Loucy (cell line): Measurements from ENCODE around the gene UNC5B.

Experiments
- H2AFZ ChIP-seq: fragments of 200-600 bp; sonication (generic); 2 replicates; pipeline ENCODE4 v1.6.0; 2016; ENCODE audit warnings: antibody characterized with exemption, mild to moderate bottlenecking, low read length, moderate library complexity
- H3F3A ChIP-seq: fragments of 200-600 bp; 2 replicates; pipeline ENCODE4 v1.6.0; 2016; ENCODE audit warnings: antibody characterized with exemption, low read depth, mild to moderate bottlenecking
- H3K27me3 ChIP-seq: fragments of 200-600 bp; sonication (generic); 2 replicates; pipeline ENCODE4 v1.6.1; 2014; ENCODE audit warnings: low read length, mild to moderate bottlenecking; ENCODE audit not compliant: insufficient read depth, poor library complexity, severe bottlenecking
- H3K36me3 ChIP-seq: fragments of 200-600 bp; sonication (generic); 2 replicates; pipeline ENCODE4 v1.6.1; 2016; ENCODE audit warnings: low read length; ENCODE audit not compliant: insufficient read depth
- H3K4me1 ChIP-seq: fragments of 200-600 bp; sonication (generic); 2 replicates; pipeline ENCODE4 v1.5.1; 2014; ENCODE audit warnings: low read length, mild to moderate bottlenecking; ENCODE audit not compliant: insufficient read depth, poor library complexity, severe bottlenecking
- H3K4me2 ChIP-seq: fragments of 200-600 bp; sonication (generic); 2 replicates; pipeline ENCODE4 v1.6.0; 2014; ENCODE audit warnings: antibody characterized with exemption, low read length, low read depth, mild to moderate bottlenecking; ENCODE audit not compliant: poor library complexity, severe bottlenecking
- H3K4me3 ChIP-seq: fragments of 200-600 bp; sonication (generic); 2 replicates; pipeline ENCODE4 v1.5.1; 2014; ENCODE audit warnings: low read length, mild to moderate bottlenecking, mixed read lengths; ENCODE audit not compliant: poor library complexity, severe bottlenecking
- H3K79me2 ChIP-seq: fragments of 200-600 bp; sonication (generic); 2 replicates; pipeline ENCODE4 v1.6.1; 2014; ENCODE audit warnings: low read length; ENCODE audit not compliant: insufficient read depth
- H3K9ac ChIP-seq: fragments of 200-600 bp; sonication (generic); 2 replicates; pipeline ENCODE4 v1.6.0; 2014; ENCODE audit warnings: mild to moderate bottlenecking, low read depth, low read length, moderate library complexity; ENCODE audit not compliant: poor library complexity, severe bottlenecking
- H3K9me2 ChIP-seq: fragments of 200-600 bp; sonication (generic); replicated peaks from 2 replicates; pipeline ENCODE4 v1.6.1; 2016; ENCODE audit warnings: low read depth, low read length, mixed read lengths
- H3K9me3 ChIP-seq: fragments of 200-600 bp; sonication (generic); 2 replicates; pipeline ENCODE4 v1.6.1; 2014; ENCODE audit warnings: mild to moderate bottlenecking, antibody characterized with exemption, low read length, low read depth; ENCODE audit not compliant: insufficient read depth
- H4K20me1 ChIP-seq: fragments of 200-600 bp; sonication (generic); 2 replicates; pipeline ENCODE4 v1.6.0; 2014; ENCODE audit warnings: antibody characterized with exemption, low read length, mild to moderate bottlenecking; ENCODE audit not compliant: insufficient read depth, poor library complexity, severe bottlenecking
- EZH2phosphoT487 ChIP-seq: fragments of 200-600 bp; IDR thresholded peaks from 2 replicates; pipeline ENCODE4 v1.6.1; 2018; ENCODE audit warnings: antibody characterized with exemption, mild to moderate bottlenecking, moderate library complexity, borderline replicate concordance
- TF ChIP-seq, protein P1 (sequence below): fragments of 200-600 bp; sonication (generic); conservative IDR thresholded peaks from 2 replicates; pipeline ENCODE4 v1.5.1; 2014; ENCODE audit warnings: mild to moderate bottlenecking, antibody characterized with exemption, low read length

UNC5B gene

DNA sequence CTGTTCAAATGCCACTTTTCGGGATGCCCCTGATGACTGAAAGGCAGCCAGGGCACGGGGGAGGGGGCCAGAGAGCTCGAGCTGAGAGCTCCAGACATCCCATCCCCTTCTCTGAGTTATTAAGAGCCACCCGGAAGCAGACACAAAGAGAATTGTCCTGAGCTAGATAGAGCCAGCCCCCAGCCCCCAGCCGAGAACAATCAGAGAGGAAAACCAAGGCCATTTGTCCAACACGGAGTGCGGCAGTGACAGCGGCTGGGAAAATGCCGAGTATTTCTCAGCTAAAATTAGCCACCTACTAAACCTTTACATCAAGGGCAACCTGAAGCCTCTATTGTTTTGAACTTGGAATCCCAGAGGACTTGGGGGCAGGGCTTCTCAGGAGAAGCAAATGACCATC lies 51.0 kb downstream of the UNC5B start:
- H3K9me2 ChIP-seq, result no peaks in the 10 kb centered on the region
- H3K4me2 ChIP-seq, result no peak overlapping the region
- no peak overlapping the region for H3K4me3 ChIP-seq
- H3K27me3 ChIP-seq, result no peaks in the 10 kb centered on the region
- H3K36me3 ChIP-seq, result no peaks in the 10 kb centered on the region
- no peaks in the 10 kb centered on the region for H3K4me1 ChIP-seq
- no peak overlapping the region for H2AFZ ChIP-seq
- TF ChIP-seq, protein P1, sequence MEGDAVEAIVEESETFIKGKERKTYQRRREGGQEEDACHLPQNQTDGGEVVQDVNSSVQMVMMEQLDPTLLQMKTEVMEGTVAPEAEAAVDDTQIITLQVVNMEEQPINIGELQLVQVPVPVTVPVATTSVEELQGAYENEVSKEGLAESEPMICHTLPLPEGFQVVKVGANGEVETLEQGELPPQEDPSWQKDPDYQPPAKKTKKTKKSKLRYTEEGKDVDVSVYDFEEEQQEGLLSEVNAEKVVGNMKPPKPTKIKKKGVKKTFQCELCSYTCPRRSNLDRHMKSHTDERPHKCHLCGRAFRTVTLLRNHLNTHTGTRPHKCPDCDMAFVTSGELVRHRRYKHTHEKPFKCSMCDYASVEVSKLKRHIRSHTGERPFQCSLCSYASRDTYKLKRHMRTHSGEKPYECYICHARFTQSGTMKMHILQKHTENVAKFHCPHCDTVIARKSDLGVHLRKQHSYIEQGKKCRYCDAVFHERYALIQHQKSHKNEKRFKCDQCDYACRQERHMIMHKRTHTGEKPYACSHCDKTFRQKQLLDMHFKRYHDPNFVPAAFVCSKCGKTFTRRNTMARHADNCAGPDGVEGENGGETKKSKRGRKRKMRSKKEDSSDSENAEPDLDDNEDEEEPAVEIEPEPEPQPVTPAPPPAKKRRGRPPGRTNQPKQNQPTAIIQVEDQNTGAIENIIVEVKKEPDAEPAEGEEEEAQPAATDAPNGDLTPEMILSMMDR, result no peak
- no peak for TF ChIP-seq EZH2phosphoT487
- no peaks in the 10 kb centered on the region for H3F3A ChIP-seq
- H3K9ac ChIP-seq, result no peak overlapping the region
- H4K20me1 ChIP-seq, result no peaks in the 10 kb centered on the region
- H3K9me3 ChIP-seq, result no peaks in the 10 kb centered on the region
- no peaks in the 10 kb centered on the region for H3K79me2 ChIP-seq

GRCh38 chr10:71264345-71265200 lies 52.2 kb downstream of the UNC5B start:
- H3K4me2 ChIP-seq, result no peak overlapping the region
- H3K9me2 ChIP-seq, result no peaks in the 10 kb centered on the region
- TF ChIP-seq EZH2phosphoT487, result no peak
- no peak overlapping the region for H3K9ac ChIP-seq
- no peaks in the 10 kb centered on the region for H3K4me1 ChIP-seq
- H3F3A ChIP-seq, result no peaks in the 10 kb centered on the region
- no peaks in the 10 kb centered on the region for H3K36me3 ChIP-seq
- H3K79me2 ChIP-seq, result no peaks in the 10 kb centered on the region
- H3K9me3 ChIP-seq, result no peaks in the 10 kb centered on the region
- H4K20me1 ChIP-seq, result no peaks in the 10 kb centered on the region
- H3K27me3 ChIP-seq, result no peaks in the 10 kb centered on the region
- no peak overlapping the region for H2AFZ ChIP-seq
- H3K4me3 ChIP-seq, result no peak overlapping the region

DNA sequence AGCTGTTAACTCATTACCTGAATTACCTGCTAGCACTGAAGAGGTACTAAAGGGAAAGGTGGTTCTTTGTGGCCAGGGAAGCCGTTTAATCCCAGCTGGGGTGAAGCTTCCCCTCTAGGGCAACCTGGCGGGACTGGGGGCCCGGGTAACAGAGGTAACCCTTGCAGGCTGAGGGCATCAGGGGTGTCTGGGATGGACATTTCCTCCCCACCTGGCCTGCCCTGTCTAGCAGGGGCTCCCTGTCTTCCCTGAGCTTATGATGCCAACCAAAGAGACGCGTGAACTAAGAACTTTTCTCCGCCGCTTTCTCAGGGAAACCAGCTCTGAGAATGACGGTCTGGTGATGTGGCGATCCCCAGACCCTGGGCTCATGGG lies 52.8 kb downstream of the UNC5B start:
- H3K27me3 ChIP-seq, result no peaks in the 10 kb centered on the region
- H3K4me3 ChIP-seq, result no peak overlapping the region
- no peaks in the 10 kb centered on the region for H4K20me1 ChIP-seq
- H3K4me2 ChIP-seq, result no peak overlapping the region
- no peaks in the 10 kb centered on the region for H3K36me3 ChIP-seq
- no peak overlapping the region for H3K9ac ChIP-seq
- no peaks in the 10 kb centered on the region for H3K9me2 ChIP-seq
- H3K4me1 ChIP-seq, result no peaks in the 10 kb centered on the region
- TF ChIP-seq, protein P1, result no peak
- TF ChIP-seq EZH2phosphoT487, result no peak
- H2AFZ ChIP-seq, result no peak overlapping the region
- H3F3A ChIP-seq, result no peaks in the 10 kb centered on the region
- no peaks in the 10 kb centered on the region for H3K9me3 ChIP-seq
- no peaks in the 10 kb centered on the region for H3K79me2 ChIP-seq

GRCh38 chr10:71265618-71266146 lies 53.3 kb downstream of the UNC5B start:
- Histone ChIP-seq H3K4me3 (no peak overlapping the region), H3K4me2 (no peak overlapping the region), H3K9me3 (no peaks in the 10 kb centered on the region), H3K27me3 (no peaks in the 10 kb centered on the region), H3K4me1 (no peaks in the 10 kb centered on the region), H3F3A (no peaks in the 10 kb centered on the region), H3K79me2 (no peaks in the 10 kb centered on the region), H3K36me3 (no peaks in the 10 kb centered on the region), H2AFZ (no peak overlapping the region), H4K20me1 (no peaks in the 10 kb centered on the region), H3K9ac (no peak overlapping the region), H3K9me2 (no peaks in the 10 kb centered on the region)
- no peak for TF ChIP-seq EZH2phosphoT487
- TF ChIP-seq, protein P1, result no peak
